NCI-H1436 (cell line): ENCODE data around the gene TANGO2.

Experiments used
- DNase-seq: peaks from one replicate; lab custom pipeline; 2025; lab: John Stamatoyannopoulos, UW

The TANGO2 gene

DNA sequence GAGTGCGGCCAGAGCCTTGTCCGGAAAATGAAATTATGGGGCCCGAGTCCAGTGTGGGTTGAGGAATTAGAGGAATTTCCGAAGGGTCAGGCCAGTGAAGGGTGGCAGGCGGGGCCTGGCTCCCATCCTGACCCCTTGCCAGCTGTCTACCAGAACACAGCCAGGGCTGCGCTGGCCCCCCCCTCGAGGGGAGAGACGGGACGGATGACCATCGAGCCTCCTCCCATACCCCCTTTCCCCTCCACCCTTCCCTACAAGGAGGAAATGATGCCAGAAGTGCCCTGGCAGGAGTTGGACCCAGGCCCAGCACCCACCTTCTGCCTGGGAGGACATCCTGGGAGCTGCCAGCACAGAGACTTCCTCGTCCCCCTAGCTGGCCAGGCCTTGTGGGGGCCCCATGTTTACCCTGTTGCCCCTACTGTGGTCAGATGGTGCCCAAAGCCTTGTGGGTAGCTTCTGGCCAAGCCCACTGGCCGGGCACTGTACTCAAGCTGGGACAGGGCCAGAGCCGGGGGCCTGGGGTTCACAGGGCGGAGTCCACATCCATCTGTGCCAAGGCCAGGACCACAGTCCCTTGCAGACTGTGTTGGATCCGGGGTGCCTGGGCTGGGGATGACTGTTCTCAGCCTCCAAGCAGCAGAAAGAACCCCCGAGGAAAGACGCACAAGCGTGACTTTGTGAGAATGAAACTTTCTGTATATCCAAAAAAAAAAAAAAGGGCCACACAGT is 25.1 kb upstream of the TANGO2 start:
- DNase-seq = no peak

- DNase-seq = no peak
Measured at GRCh38 chr22:19996694-19997384, 24.1 kb upstream of the TANGO2 start.

- DNase-seq = no peak
Measured at GRCh38 chr22:19997561-19998231, 23.2 kb upstream of the TANGO2 start.

DNA sequence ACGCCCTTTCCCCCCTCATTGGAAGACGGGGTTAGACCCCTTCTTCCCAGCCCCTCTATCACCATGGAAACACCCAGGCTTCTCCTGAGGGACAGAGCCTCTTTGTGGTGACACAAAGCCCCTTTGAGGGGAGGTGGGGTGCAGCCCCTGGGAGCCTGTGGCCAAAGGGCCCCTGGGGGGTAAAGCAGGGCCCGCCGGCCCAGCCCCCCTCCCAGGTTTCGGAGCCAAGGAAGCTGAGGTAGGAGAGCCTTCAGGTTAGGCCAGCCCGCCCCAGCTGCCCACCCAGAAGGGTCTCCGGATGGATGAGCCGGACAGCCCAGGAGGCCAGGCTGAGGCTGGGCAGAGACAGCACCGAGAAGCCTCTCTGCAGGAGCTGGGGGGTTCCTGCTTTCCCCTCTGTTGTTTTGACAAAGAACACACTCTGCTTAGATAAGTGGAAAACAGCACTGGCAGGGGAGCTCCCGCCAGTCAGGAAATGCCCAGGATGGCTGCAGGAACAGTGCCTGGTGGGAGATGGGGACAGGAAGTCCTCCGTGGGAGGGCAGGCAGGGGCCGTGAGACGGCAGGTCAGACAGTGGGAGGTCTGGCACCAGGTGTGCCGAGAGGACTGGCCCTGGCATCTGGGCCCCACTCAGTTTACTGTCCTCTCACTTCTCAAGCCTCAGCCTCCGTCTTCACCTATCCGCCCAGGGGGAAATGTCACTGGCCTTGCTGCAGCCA is 22.5 kb upstream of the TANGO2 start:
- no peak for DNase-seq

DNA sequence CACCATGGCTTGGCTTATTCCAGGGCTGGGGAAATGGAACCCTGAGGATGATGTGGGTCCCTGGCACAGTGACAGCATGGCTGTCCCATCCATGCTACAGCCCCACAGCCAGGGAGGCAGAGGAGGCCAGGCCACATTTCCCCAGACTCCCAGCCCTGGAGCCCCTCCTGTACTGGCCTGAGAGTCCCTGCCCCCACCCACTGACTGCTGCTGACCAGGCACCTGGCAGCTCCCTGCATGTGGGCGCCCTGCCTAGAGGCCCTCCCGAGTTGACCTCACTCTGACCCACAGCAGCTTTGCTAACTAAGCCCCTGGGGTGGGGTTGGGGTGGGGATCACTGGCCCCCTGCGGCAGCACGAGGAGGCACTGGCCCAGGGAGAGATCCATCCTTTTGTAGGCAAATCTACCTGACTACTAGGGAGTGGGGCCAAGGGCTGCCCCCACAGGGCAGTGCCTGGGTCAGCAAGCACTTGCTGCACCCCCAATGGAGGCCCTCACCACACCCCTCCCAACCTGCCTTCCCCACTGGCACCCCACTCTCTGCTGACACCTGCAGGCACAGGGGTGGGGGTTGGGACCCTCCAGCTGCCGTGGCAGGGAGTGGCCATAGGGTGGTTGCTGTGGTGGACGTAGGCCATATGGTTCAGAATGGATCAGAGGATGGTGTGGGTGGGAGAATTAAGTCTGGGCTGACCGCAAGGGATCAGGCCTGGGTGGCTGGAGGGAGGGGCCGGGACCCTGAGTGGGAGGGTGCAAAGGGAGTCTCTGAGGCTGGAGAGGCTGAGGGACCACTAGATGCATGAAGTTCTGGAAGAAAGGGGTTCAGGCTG is 21.7 kb upstream of the TANGO2 start:
- DNase-seq = no peak

DNA sequence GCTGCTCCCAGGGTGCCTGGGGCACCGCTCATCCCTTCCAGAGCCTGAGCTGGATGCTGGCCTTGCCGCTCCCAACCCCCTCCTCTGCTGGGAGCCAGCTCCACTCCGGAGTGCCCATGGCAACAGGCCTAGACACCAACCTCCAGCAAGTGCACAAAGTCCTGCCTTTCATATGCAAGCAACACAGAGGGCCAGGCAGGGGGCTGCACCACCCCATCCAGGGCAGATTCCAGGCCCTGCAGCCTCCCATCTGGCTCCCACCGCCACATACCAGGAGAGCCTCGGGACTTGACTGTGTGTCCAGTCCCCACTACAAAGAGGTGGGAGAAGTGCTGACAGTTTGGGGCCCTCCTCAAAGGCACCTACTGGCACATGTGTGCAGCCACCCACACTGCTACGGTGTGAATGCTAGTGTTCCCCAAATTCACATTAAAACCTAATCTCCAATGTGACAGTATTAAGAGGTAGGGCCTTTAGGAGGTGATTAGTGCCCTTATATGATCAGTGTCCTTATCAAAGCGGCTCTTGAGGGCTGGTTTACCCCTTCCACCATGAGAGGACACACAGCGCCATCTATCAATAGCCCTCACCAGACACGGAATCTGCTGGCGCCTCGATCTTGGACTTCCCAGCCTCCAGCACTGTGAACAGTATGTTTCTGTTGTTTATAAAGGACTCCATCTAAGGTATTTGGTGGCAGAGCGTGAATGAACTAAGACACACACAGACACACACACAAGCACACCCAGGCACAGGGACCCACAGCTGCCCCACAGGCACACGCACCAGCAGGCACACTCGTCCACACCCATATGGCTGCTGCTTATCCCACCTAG is 20.4 kb upstream of the TANGO2 start:
- DNase-seq = no peak

- DNase-seq = no peak
Measured at GRCh38 chr22:20001082-20001638, 19.8 kb upstream of the TANGO2 start.

DNA sequence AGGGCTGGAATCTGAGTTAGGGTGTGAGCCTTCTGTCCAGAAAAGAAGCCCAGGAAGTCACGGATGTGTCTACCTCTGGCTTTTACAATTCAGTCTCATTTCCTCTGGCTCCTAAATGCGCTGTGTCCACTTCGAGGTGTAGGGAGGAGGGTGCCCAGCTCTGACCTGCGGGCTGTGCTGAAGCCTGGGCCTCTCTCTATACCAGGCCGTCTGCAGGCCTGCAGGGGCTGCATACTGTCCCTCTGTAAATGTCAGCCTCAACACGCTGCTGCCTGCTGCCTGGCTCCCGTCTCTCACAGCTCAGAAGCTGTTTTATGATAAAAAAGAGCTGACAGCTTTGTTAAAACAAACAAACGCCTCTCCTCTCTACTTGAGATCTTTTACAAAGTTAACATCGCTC is 18.8 kb upstream of the TANGO2 start:
- DNase-seq = no peak

DNA sequence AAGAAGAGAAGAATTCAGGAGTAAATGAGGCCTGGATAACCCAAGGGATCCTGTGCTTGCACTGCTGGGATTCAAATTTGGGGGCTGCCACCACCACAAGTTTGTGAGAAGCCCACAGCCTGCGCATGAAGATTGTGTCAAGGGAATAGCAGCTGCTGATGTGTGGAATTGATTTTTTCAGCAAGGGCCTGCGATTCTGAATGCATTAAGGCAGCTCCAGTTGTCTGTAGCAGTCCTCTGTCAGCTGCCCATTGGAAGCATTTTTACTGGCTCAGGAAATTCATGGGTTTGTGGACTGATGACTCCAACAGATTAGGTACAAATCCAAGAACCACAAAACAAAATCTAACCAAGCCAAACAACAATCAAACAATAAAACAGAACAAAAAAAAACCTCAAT is 18.3 kb upstream of the TANGO2 start:
- no peak for DNase-seq

GRCh38 chr22:20003304-20003703 is 17.6 kb upstream of the TANGO2 start:
- DNase-seq = no peak

DNA sequence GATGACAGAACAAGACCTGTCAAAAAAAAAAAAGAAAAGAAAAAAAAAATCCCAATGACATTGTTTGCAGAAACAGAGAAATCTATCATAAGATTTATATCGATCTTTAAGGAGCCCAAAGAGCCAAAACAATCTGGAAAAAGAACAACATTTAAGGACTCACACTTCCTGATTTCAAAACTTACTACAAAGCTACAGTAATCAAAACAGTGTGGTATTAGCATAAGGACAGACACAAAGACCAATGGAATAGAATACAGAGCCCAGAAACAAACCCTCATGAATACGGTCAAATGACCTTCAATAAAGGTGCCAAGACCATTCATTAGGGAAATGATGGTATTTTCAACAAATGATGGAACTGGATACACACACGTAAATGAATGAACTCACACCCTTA is 16.4 kb upstream of the TANGO2 start:
- DNase-seq = no peak

DNA sequence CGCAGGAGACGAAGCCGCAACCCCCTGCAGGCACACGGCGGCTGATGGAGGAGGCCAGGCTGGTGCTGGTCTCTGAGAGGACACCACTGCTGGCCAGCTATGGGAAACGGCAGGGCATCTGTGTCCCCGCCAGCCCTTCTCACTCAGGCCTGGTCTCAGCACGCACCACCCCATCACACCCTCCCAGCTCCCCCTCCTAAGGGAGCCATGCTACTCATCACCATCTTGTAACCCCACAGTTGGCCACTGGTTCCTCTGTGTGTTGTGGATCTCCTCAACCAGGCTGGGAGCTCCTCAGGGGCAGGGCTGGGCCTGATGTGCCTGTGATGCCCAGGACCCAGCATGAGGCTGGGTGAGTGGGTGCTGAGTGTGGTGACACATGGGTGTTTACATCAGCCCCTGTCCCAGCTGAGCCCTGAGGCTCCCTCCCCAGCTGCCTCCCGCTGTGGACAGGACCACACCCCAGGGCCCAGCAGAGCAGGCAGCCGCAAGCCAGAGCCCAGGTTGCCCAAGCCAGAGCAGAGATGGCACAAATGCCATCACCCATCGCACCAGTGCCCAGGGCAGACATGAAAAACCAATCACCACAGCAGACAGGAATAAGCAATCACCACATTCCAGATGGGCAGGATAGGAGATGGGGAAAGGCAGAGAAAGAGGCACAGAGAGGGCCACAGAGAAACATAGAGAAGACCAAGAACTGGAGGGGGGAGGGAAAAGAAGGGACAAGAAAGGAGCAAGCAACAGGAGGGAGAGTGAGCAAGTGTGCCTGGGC is 12.5 kb upstream of the TANGO2 start:
- DNase-seq = no peak

- no peak for DNase-seq
Measured at GRCh38 chr22:20009018-20009491, 11.9 kb upstream of the TANGO2 start.

- no peak for DNase-seq
Measured at GRCh38 chr22:20009582-20010306, 11.2 kb upstream of the TANGO2 start.

DNA sequence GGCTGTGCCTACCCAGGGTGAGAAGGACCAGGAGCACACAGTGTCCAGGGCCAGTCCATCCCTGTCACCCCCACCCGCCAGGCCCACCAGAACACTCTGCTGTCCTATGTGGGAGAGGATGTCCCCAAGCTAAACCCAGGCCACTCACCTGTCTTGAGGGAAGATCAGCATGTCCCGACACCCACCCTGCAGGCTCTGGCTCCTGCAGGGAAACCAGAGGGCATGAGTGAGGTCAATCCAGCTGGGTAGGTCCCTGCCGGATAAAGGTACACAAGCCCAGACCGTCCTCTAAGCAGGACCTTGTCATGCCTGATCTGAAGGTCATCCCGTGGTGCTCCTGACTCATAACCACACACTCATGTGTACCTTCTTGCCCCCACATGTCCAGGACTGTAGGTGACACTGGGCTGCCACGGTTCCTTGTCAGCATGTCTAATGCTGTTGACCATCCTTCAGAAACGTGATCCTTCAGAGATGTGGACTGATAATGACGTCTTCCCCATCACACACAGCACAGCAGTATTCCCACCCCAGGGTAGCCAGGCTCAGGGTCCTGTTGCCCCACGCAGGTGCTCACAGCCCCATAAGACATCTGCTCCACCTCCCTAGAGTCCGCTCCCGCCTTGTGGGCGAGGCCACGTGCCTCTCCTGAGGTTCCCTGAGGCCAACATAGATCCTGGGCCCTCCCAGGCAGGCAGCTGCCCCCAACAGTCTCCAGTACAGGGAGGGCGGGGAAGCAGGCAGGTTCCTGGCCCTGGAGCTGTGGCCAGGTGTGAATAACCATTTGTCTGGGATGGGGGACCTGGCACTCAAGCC is 10.4 kb upstream of the TANGO2 start:
- no peak for DNase-seq

DNA sequence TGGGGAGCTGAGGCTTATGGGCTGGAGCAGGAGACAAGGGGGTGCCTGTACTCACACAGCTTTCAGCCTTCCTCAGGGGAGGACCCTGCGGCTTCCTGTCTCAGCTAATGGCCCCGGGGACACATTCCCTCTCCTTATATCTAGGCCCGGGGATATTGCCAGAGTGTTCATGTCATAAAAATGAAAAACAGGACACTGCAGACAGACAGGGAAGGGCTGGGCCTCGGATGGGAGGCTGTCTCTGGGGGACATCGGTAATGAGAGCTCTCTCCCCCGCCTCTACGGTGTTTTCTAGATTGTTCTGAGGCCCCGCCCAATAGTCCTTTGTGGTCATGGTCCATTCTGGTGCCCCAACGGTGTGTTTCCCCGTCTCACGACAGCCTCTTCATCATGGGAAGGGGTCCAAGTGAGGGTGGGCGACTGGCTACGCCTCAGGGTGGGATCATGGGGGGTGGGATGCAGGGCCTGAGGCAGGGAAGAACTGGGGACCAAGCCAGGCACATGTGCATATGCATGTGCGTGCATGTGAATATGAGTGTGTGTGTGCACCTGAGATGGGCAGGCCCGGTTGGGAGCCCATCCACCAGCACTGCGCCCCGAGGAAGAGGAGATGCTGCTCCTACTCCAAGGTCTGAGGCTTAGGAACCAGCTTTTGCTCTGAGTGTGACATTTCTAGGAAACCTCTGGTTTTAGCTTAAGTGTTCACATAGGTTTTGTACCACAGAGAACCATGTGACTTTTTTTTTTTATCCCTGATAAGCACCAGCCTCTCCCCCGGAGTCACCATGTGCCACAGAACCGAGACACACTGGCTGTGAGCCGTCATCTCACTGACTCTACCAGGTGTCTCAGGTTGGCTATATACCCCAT is 9.6 kb upstream of the TANGO2 start:
- no peak for DNase-seq
